GM10266 (cell line): ENCODE data around the gene SLC12A5.
"Not testable (repeated sequence)": the region's sequence is repeated elsewhere in the genome, so short reads cannot be mapped to it uniquely, and the experiment has no call there.

Experiments
- DNase-seq: peaks from one replicate; pipeline ENCODE4 v3.0.0; 2012; ENCODE audit errors: extremely low spot score
- CTCF ChIP-seq: IDR thresholded peaks from 2 replicates; pipeline ENCODE4 v1.5.1; 2012; ENCODE audit warnings: mild to moderate bottlenecking, low read depth; ENCODE audit not compliant: control insufficient read depth, insufficient read depth; ENCODE audit errors: missing control alignments

Gene SLC12A5

GRCh38 chr20:46028772-46029371 lies at the start of gene SLC12A5:
SLC12A5 (plus strand) TSS chr20:46029215; CDS start chr20:46029345, 130 bp downstream.
- no peak for DNase-seq
- no peak for TF ChIP-seq CTCF

- TF ChIP-seq CTCF = no peak
- no peak for DNase-seq
Observed at GRCh38 chr20:45981261-45981660, 47.8 kb upstream of the SLC12A5 start.

- no peak for DNase-seq
- no peak for TF ChIP-seq CTCF
Observed at GRCh38 chr20:45983279-45983743, 45.7 kb upstream of the SLC12A5 start.

GRCh38 chr20:45985573-45985972 lies 43.4 kb upstream of the SLC12A5 start:
- TF ChIP-seq CTCF = no peak

GRCh38 chr20:45987108-45987780 lies 41.8 kb upstream of the SLC12A5 start:
- peak; percentile 95 for TF ChIP-seq CTCF

More at GRCh38 chr20:45985573-45985972, 43.4 kb upstream of the SLC12A5 start:
- DNase-seq = no peak

GRCh38 chr20:45988830-45989229 lies 40.2 kb upstream of the SLC12A5 start:
- not testable (repeated sequence) for DNase-seq

More at GRCh38 chr20:45987108-45987780, 41.8 kb upstream of the SLC12A5 start:
- peak; percentile 77 for DNase-seq

- TF ChIP-seq CTCF = no peak
- DNase-seq = no peak
Observed at GRCh38 chr20:45991616-45992015, 37.4 kb upstream of the SLC12A5 start.
